Measurements from ENCODE around the gene NDST3. TPM values are rescaled to one million over a fixed set of nuclear protein-coding genes. Genes with fewer than 3 reads are reported as not detected.
"Not testable (repeated sequence)": the region's sequence is repeated elsewhere in the genome, so short reads cannot be mapped to it uniquely, and the experiment has no call there.

NDST3 gene
- total RNA-seq, 1 donor from 2014 or later: 0.17 TPM

- DNase-seq (ENCODE audit: low spot score): no peak
Observed at GRCh38 chr4:118175506-118175905, 141.2 kb downstream of the NDST3 start.

- no peak for DNase-seq (ENCODE audit: low spot score)
Observed at GRCh38 chr4:118177126-118177525, 142.8 kb downstream of the NDST3 start.

GRCh38 chr4:118180776-118181175 lies 146.5 kb downstream of the NDST3 start:
- DNase-seq (ENCODE audit: low spot score): no peak

- no peak for DNase-seq (ENCODE audit: low spot score)
Observed at GRCh38 chr4:118190903-118191302, 156.6 kb downstream of the NDST3 start.

- no peak for DNase-seq (ENCODE audit: low spot score)
Observed at GRCh38 chr4:118193421-118193820, 159.1 kb downstream of the NDST3 start.

- DNase-seq (ENCODE audit: low spot score): no peak
Observed at GRCh38 chr4:118206627-118207026, 172.3 kb downstream of the NDST3 start.

- DNase-seq (ENCODE audit: low spot score): no peak
Observed at GRCh38 chr4:118213101-118213500, 178.8 kb downstream of the NDST3 start.

- DNase-seq (ENCODE audit: low spot score): no peak
Observed at GRCh38 chr4:118215826-118216225, 181.5 kb downstream of the NDST3 start.

- no peak for DNase-seq (ENCODE audit: low spot score)
Observed at GRCh38 chr4:118221227-118221800, 187.0 kb downstream of the NDST3 start.

- DNase-seq (ENCODE audit: low spot score): no peak
Observed at GRCh38 chr4:118224243-118224829, 190.1 kb downstream of the NDST3 start.

- no peak for DNase-seq (ENCODE audit: low spot score)
Observed at GRCh38 chr4:118225511-118225910, 191.2 kb downstream of the NDST3 start.

- DNase-seq (ENCODE audit: low spot score): no peak
Observed at GRCh38 chr4:118226311-118227010, 192.2 kb downstream of the NDST3 start.

- DNase-seq (ENCODE audit: low spot score): no peak
Observed at GRCh38 chr4:118235566-118236120, 201.4 kb downstream of the NDST3 start.

- DNase-seq (ENCODE audit: low spot score): no peak
Observed at GRCh38 chr4:118237531-118237930, 203.2 kb downstream of the NDST3 start.

- DNase-seq (ENCODE audit: low spot score): no peak
Observed at GRCh38 chr4:118249890-118250289, 215.6 kb downstream of the NDST3 start.

GRCh38 chr4:118254368-118254767 lies 220.1 kb downstream of the NDST3 start:
- DNase-seq (ENCODE audit: low spot score): no peak

- DNase-seq (ENCODE audit: low spot score): no peak
Observed at GRCh38 chr4:118259111-118259510, 224.8 kb downstream of the NDST3 start.

- DNase-seq (ENCODE audit: low spot score): no peak
Observed at GRCh38 chr4:118260309-118260708, 226.0 kb downstream of the NDST3 start.

- no peak for DNase-seq (ENCODE audit: low spot score)
Observed at GRCh38 chr4:118264096-118264495, 229.8 kb downstream of the NDST3 start.

GRCh38 chr4:118265312-118266144 lies 231.2 kb downstream of the NDST3 start:
- peak; percentile 37 for DNase-seq (ENCODE audit: low spot score)

- not testable (repeated sequence) for DNase-seq (ENCODE audit: low spot score)
Observed at GRCh38 chr4:118266145-118266496, 231.8 kb downstream of the NDST3 start.

- DNase-seq (ENCODE audit: low spot score): no peak
Observed at GRCh38 chr4:118268780-118269179, 234.5 kb downstream of the NDST3 start.
